Naive thymus-derived CD4-positive, alpha-beta T cell (primary cell): ENCODE data around the gene FLCN. TPM values are rescaled to one million over a fixed set of nuclear protein-coding genes. Genes with fewer than 3 reads are reported as not detected.

ENCODE experiments used
- ATAC-seq: fragments of 150-1000 bp; cut with Tn5 transposase; 2 replicates; pipeline ENCODE4 v1.10.0; 2021; ENCODE audit warnings: mild to moderate bottlenecking, moderate library complexity
- CTCF ChIA-PET: fragments of 350-600 bp; sonication (Branson Sonifier 250); formaldehyde crosslinking; loops from one replicate; lab custom pipeline; 2021; ENCODE audit warnings: antibody characterized with exemption; lab: Charles Lee
- POLR2A ChIA-PET: fragments of 350-600 bp; sonication (Branson Sonifier 250); formaldehyde crosslinking; loops from one replicate; lab custom pipeline; 2021; ENCODE audit warnings: antibody characterized with exemption, inconsistent platforms; lab: Charles Lee
- DNase-seq, 9 donors: peaks; one replicate each; pipeline versions ENCODE4 v3.0.0 to v3.0.0-alpha.2; 2020 to 2022; ENCODE audit warnings: mixed read lengths in 1 of 9
- H3K27ac ChIP-seq: one replicate; pipeline ENCODE4 v1.7.0; 2013; ENCODE audit warnings: mild to moderate bottlenecking, low read depth, low read length, moderate library complexity
- H3K27me3 ChIP-seq, 2 donors: one replicate each; pipeline ENCODE4 v1.7.0; 2013; ENCODE audit warnings: low read length in 2 of 2, mild to moderate bottlenecking in 2 of 2, moderate library complexity in 2 of 2; ENCODE audit not compliant: control insufficient read depth in 2 of 2, insufficient read depth in 2 of 2
- H3K36me3 ChIP-seq, 3 experiments: 1 replicate in 2 of 3; 2 replicates in 1 of 3; pipeline ENCODE4 v1.7.0; 2013; ENCODE audit warnings: low read length in 3 of 3, mild to moderate bottlenecking in 3 of 3, moderate library complexity in 1 of 3; ENCODE audit not compliant: insufficient read depth in 3 of 3, control insufficient read depth in 2 of 3
- H3K4me1 ChIP-seq, 2 donors: one replicate each; pipeline ENCODE4 v1.7.0; 2013; ENCODE audit warnings: low read length in 2 of 2, mild to moderate bottlenecking in 2 of 2, moderate library complexity in 1 of 2; ENCODE audit not compliant: control insufficient read depth in 2 of 2, insufficient read depth in 2 of 2
- H3K4me3 ChIP-seq: 2 replicates; pipeline ENCODE4 v1.7.0; 2013; ENCODE audit warnings: mild to moderate bottlenecking, low read length
- H3K9me3 ChIP-seq, 3 experiments: 1 replicate in 2 of 3; 2 replicates in 1 of 3; pipeline ENCODE4 v1.7.0; 2013; ENCODE audit warnings: low read length in 3 of 3; ENCODE audit not compliant: control insufficient read depth in 2 of 3
- H3K27ac Mint-ChIP-seq, 9 donors: one replicate each; pipeline ENCODE4 v1.8.0; 2020 to 2022; ENCODE audit warnings: mixed read lengths in 9 of 9, mild to moderate bottlenecking in 8 of 9, moderate library complexity in 5 of 9, inconsistent platforms in 2 of 9
- H3K27me3 Mint-ChIP-seq, 5 donors: one replicate each; pipeline ENCODE4 v1.8.0; 2021 to 2022; ENCODE audit warnings: mixed read lengths in 5 of 5, mild to moderate bottlenecking in 1 of 5
- H3K36me3 Mint-ChIP-seq, 5 donors: one replicate each; pipeline ENCODE4 v1.8.0; 2020 to 2022; ENCODE audit warnings: mixed read lengths in 5 of 5, mild to moderate bottlenecking in 3 of 5, inconsistent platforms in 1 of 5
- H3K4me1 Mint-ChIP-seq, 7 donors: one replicate each; pipeline ENCODE4 v1.8.0; 2020 to 2022; ENCODE audit warnings: mixed read lengths in 7 of 7, mild to moderate bottlenecking in 3 of 7, inconsistent platforms in 1 of 7
- H3K4me3 Mint-ChIP-seq, 10 donors: one replicate each; pipeline ENCODE4 v1.8.0; 2020 to 2022; ENCODE audit warnings: mild to moderate bottlenecking in 10 of 10, mixed read lengths in 10 of 10, moderate library complexity in 6 of 10, inconsistent platforms in 2 of 10
- H3K9me3 Mint-ChIP-seq, 11 donors: one replicate each; pipeline ENCODE4 v1.8.0; 2020 to 2022; ENCODE audit warnings: mixed read lengths in 11 of 11, mild to moderate bottlenecking in 4 of 11, inconsistent platforms in 1 of 11, moderate library complexity in 1 of 11
- intact Hi-C, 2 donors: fragments of 100-400 bp; cut with micrococcal nuclease; formaldehyde crosslinking; loops; one replicate each; pipeline ENCODE4 v1.15.1; 2023
- polyA plus RNA-seq, 2 donors: library from polyadenylated mRNA; unstranded; fragments of 300-500 nt; fragmentation: Illumina TruSeq; gene quantifications; one replicate each; pipeline ENCODE4 v1.2.3, GENCODE V29; 2021
- total RNA-seq, 6 experiments: library from RNA in 5 of 6; stranded (reverse) in 5 of 6; gene quantifications; 1 replicate in 5 of 6; 2 replicates in 1 of 6; pipeline ENCODE4 v1.2.3 and lab custom pipeline; 2021 to 2026

Gene FLCN
- total and polyA plus RNA-seq, 7 experiments from 2014 or later: 4.7 to 94.7 (median 44.2) TPM

DNA sequence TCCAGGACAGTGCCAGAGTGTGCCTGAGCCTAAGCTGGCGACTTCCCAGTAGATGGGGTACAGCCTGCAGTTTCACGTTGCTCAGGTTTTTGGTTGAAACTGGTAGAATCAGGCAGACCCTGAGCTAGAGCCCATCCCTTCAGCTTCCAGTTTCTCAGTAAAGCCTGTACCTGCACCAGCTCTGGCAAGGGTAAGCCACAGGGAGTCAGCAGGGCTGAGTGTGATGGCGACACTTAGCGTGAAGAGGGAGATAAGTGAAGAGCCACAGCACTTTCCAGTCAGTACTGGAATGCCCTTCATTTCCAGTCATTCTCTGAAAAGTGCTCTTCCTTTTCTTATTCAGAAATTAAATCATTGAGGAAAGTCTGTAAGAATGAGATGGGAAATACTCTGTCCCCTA lies 53.2 kb downstream of the FLCN start:
- DNase-seq: no peak
- peak overlapping the region; percentile 50 for H3K27ac ChIP-seq
- no peak overlapping the region for H3K4me3 ChIP-seq
- H3K36me3 ChIP-seq: peaks cover 0 to 9% (median 0%) of the 10 kb centered on the region in 3 experiments
- Mint-ChIP-seq H3K27me3 (no peaks in the 10 kb centered on the region), H3K4me1 (peaks cover 58 to 91% (median 85%) of the 10 kb centered on the region in 7 donors), H3K27ac (peak overlapping the region; percentile 46 to 100 (median 98)), H3K36me3 (peaks cover 4 to 67% (median 30%) of the 10 kb centered on the region in 5 donors), H3K4me3 (peak overlapping the region in 8 of 10 donors; percentile 48 to 74 (median 56)), H3K9me3 (peaks cover 0 to 3% (median 0%) of the 10 kb centered on the region in 11 donors)
- no peaks in the 10 kb centered on the region for H3K27me3 ChIP-seq
- no peaks in the 10 kb centered on the region for H3K9me3 ChIP-seq
- H3K4me1 ChIP-seq: peaks cover 60 to 81% of the 10 kb centered on the region in 2 donors
- intact Hi-C loops: loop anchor here (2.0 to 5.0 kb wide), 5 partner anchors 36 to 141 kb away; partner anchors contain the start of genes COPS3 (in 1 of the 2) and MPRIP (in 1 of the 2)
- CTCF ChIA-PET: interaction anchor here (0.6 to 1.1 kb wide), 3 partner anchors 17 to 78 kb away, joined by 3 to 6 read pairs (median 5); no protein-coding TSS in a partner anchor
- POLR2A ChIA-PET: interaction anchor here (0.6 to 5.5 kb wide), 9 partner anchors 7 to 580 kb away, joined by 3 to 30 read pairs (median 6); partner anchors contain the start of genes COPS3 and FLCN
- no peak for ATAC-seq

DNA sequence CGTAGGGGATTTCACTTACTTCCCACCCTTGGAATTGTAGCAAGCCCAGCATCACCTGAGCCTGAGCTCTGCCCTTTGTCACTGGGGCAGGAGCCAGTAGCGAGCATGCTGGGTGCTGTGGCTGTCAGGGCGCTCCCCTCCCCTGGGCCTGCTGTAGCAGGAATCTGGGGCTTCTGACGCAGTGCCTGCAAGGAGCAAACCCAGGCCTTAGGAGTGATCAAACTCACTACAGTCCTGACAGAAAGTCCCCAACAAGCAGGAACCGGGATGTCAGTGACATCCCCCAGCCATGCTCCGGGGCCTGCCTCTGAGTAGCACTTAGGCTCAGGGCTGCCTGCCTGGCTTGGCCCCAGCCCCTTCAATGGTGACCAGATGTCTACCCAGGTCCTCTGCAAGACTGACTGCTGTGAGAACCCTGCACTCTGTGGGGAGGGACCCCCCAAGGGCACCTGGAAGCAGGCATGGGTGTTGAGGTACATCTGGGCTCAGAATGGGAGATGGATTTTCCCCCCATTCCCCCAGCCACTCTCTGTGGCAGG lies 54.3 kb downstream of the FLCN start:
- Mint-ChIP-seq H3K4me1 (peaks cover 61 to 95% (median 85%) of the 10 kb centered on the region in 7 donors), H3K27me3 (no peaks in the 10 kb centered on the region), H3K36me3 (peaks cover 4 to 67% (median 26%) of the 10 kb centered on the region in 5 donors), H3K9me3 (peaks cover 0 to 1% (median 0%) of the 10 kb centered on the region in 11 donors), H3K4me3 (peak overlapping the region in 9 of 10 donors; percentile 74 to 95 (median 87)), H3K27ac (peak overlapping the region; percentile 96 to 100 (median 99))
- peaks cover 68 to 92% of the 10 kb centered on the region in 2 donors for H3K4me1 ChIP-seq
- H3K27me3 ChIP-seq: no peaks in the 10 kb centered on the region
- ChIA-PET POLR2A (interaction anchor here (0.8 to 5.5 kb wide), 11 partner anchors 9 to 53 kb away, joined by 3 to 30 read pairs (median 5); partner anchors contain the start of gene FLCN), CTCF (interaction anchor here (0.8 to 1.1 kb wide), 2 partner anchors 18 to 38 kb away, joined by 3 to 5 read pairs; no protein-coding TSS in a partner anchor)
- no peaks in the 10 kb centered on the region for H3K9me3 ChIP-seq
- peak overlapping the region; percentile 70 for H3K27ac ChIP-seq
- DNase-seq (no peak), ATAC-seq (peak; percentile 24)
- peaks cover 0 to 3% (median 0%) of the 10 kb centered on the region in 3 experiments for H3K36me3 ChIP-seq
- intact Hi-C loops: loop anchor here (1.0 to 5.0 kb wide), 9 partner anchors 10 to 140 kb away; partner anchors contain the start of genes COPS3 (in 1 of the 2), FLCN (in 1 of the 2), MPRIP (in 1 of the 2) and NT5M (in 1 of the 2)
- H3K4me3 ChIP-seq: peak overlapping the region; percentile 42

DNA sequence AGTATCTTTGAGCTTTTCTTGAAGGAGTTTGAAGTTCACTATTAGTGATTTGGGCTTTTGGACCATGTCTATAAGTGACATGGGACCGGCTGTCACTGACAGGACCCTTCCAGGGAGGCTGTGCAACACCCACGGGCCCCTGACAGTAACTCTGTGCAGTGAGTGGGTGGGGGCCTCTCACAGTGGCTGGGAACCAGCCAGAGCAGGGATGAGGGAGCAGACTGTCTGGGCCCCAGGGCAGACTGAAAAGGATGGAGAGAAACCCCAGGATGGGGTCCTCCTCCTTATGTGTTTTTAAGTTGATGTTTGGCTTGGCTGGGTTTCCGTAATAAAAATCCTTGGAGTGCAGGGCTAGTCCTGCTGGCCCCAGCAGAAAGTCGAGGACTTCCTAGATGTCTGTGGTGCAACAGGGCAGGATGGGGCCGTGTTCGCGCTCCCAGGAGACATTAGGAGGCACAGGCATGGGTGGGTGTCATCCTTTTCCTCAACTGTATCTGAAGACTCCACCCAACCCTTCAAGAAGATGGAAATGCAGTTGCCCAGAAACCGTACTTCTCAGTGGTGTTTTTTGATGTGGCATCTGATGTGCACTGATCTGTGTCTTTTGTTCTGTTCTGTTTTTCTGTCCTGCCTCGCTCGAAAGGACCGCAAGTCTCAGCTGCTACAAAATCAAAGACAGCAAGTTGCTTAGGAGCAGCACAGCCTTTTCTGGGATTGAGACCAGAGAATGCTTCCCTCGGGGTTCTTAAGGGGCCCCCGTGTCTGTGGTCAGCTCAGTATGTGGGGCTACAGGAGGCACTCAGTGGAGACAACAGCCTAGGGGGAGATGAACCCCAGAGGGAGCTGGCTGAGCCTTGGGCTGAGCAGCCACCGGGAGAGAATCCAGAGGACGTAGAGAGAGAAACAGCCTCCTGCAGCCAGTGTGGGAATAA lies 55.0 kb downstream of the FLCN start:
- ChIA-PET POLR2A (interaction anchor here (0.8 to 5.5 kb wide), 14 partner anchors 8 to 54 kb away, joined by 3 to 30 read pairs (median 4); partner anchors contain the start of gene FLCN), CTCF (interaction anchor here (0.8 to 1.2 kb wide), 2 partner anchors 8 to 37 kb away, joined by 3 to 4 read pairs; no protein-coding TSS in a partner anchor)
- Histone ChIP-seq H3K4me1 (peaks cover 68 to 100% of the 10 kb centered on the region in 2 donors), H3K36me3 (peaks cover 0 to 7% (median under 1%) of the 10 kb centered on the region in 3 experiments), H3K4me3 (peak overlapping the region; percentile 42), H3K9me3 (no peaks in the 10 kb centered on the region), H3K27ac (peak overlapping the region; percentile 70), H3K27me3 (no peaks in the 10 kb centered on the region)
- H3K4me3 Mint-ChIP-seq: peak overlapping the region; percentile 74 to 95 (median 87)
- H3K36me3 Mint-ChIP-seq: peaks cover 4 to 71% (median 33%) of the 10 kb centered on the region in 5 donors
- peak overlapping the region; percentile 96 to 100 (median 99) for H3K27ac Mint-ChIP-seq
- H3K4me1 Mint-ChIP-seq: peaks cover 64 to 96% (median 85%) of the 10 kb centered on the region in 7 donors
- DNase-seq (peak in 8 of 9 donors; percentile 53 to 87 (median 82)), ATAC-seq (peak; percentile 84)
- no peaks in the 10 kb centered on the region for H3K27me3 Mint-ChIP-seq
- intact Hi-C loops: loop anchor here (1.0 to 5.0 kb wide), 9 partner anchors 10 to 139 kb away; partner anchors contain the start of genes COPS3 (in 1 of the 2), FLCN (in 1 of the 2), MPRIP (in 1 of the 2) and NT5M (in 1 of the 2)
- peaks cover 0 to 1% (median 0%) of the 10 kb centered on the region in 11 donors for H3K9me3 Mint-ChIP-seq

DNA sequence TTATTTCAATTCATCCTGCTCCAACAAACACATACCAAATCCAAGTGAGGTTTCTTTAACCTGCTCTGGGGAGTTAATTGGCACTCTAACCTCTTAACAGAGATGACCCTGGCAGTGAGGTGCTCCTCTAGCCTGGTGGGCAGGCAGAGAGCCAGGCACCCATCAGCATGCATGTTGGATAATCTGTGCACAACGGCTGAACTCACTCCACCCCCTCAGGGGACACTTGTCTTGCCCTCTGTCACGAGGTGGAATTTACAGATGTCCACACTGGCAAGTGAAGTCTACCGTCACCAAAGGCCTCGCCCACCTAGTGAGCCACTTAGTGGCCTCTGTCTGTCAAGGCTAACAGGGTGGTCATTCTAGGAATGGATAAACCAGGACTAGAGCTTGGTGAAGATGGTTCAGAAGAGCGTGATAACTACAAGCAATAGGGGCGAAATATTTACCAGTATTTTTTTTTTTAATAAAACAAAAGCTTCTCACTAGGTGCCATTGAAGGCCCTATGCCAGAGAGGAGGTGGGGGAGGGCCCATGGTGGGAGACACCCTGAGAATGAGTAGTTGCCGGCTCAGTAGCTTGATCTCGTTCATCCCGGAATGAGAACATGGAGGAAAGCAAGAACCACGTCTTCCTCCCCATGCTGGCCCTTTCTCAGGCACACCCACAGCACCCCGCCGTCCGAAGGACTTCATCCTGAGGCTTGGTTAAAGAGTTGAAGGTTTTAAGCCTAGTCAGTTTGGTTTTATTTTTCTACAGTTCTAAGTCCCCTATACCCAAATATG lies 56.0 kb downstream of the FLCN start:
- peaks cover 0 to 1% (median 0%) of the 10 kb centered on the region in 11 donors for H3K9me3 Mint-ChIP-seq
- DNase-seq (no peak), ATAC-seq (no peak)
- H3K4me1 ChIP-seq: peaks cover 69 to 100% of the 10 kb centered on the region in 2 donors
- peak overlapping the region; percentile 96 to 100 (median 99) for H3K27ac Mint-ChIP-seq
- no peaks in the 10 kb centered on the region for H3K9me3 ChIP-seq
- intact Hi-C loops: loop anchor here (1.0 to 5.0 kb wide), 3 partner anchors 34 to 56 kb away; partner anchors contain the start of gene FLCN (in 1 of the 2)
- H3K4me1 Mint-ChIP-seq: peaks cover 62 to 96% (median 86%) of the 10 kb centered on the region in 7 donors
- POLR2A ChIA-PET: interaction anchor here (0.5 to 5.5 kb wide), 11 partner anchors 9 to 441 kb away, joined by 3 to 30 read pairs (median 4); no protein-coding TSS in a partner anchor
- H3K27me3 Mint-ChIP-seq: no peaks in the 10 kb centered on the region
- peaks cover 4 to 72% (median 35%) of the 10 kb centered on the region in 5 donors for H3K36me3 Mint-ChIP-seq
- peak overlapping the region; percentile 74 to 95 (median 87) for H3K4me3 Mint-ChIP-seq
- H3K4me3 ChIP-seq: peak overlapping the region; percentile 68
- CTCF ChIA-PET: interaction anchor here (1.2 kb wide), 1 partner anchor 9 kb away, joined by 4 read pairs; no protein-coding TSS in a partner anchor
- peaks cover 0 to 11% (median 5%) of the 10 kb centered on the region in 3 experiments for H3K36me3 ChIP-seq
- H3K27ac ChIP-seq: peak overlapping the region; percentile 70
- no peaks in the 10 kb centered on the region for H3K27me3 ChIP-seq

DNA sequence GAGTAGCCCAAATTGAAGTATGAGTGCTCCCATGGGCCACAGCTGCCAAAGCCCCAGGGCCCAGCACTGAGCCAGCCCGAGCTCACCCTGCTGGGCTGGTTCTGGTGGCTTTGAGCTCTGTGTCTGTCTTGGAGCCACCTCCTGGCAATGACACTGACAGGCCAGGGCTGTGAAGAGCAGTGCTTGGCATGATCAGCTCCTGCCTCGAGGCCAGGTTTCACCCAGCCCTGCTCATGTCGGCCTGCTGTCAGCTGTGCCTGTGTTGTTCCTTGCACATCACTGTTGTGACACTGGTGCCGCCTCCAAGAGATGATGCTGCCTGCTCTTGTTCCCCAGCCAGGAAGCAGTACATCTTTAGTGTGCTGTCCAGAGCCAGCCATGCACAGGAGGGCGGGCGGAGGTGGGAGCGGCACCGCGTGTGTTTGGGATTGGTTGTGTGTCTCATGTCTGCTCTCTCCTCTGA lies 56.8 kb downstream of the FLCN start:
- H3K27ac Mint-ChIP-seq: peak overlapping the region; percentile 94 to 100 (median 99)
- POLR2A ChIA-PET: interaction anchor here (0.6 to 5.5 kb wide), 8 partner anchors 11 to 883 kb away, joined by 3 to 30 read pairs (median 3); no protein-coding TSS in a partner anchor
- CTCF ChIA-PET: interaction anchor here (0.6 kb wide), 1 partner anchor 24 kb away, joined by 3 read pairs; no protein-coding TSS in a partner anchor
- no peaks in the 10 kb centered on the region for H3K27me3 Mint-ChIP-seq
- H3K4me1 Mint-ChIP-seq: peaks cover 54 to 96% (median 85%) of the 10 kb centered on the region in 7 donors
- peak overlapping the region; percentile 70 for H3K27ac ChIP-seq
- no peaks in the 10 kb centered on the region for H3K9me3 Mint-ChIP-seq
- DNase-seq (peak in 4 of 9 donors; percentile 22 to 32 (median 26)), ATAC-seq (no peak)
- intact Hi-C loops: loop anchor here (1.0 to 5.0 kb wide), 3 partner anchors 33 to 57 kb away; partner anchors contain the start of gene FLCN (in 1 of the 2)
- H3K9me3 ChIP-seq: no peaks in the 10 kb centered on the region
- H3K27me3 ChIP-seq: no peaks in the 10 kb centered on the region
- H3K4me1 ChIP-seq: peaks cover 67 to 100% of the 10 kb centered on the region in 2 donors
- H3K4me3 ChIP-seq: peak overlapping the region; percentile 68
- H3K36me3 ChIP-seq: peaks cover 0 to 12% (median 5%) of the 10 kb centered on the region in 3 experiments
- peak overlapping the region; percentile 73 to 95 (median 84) for H3K4me3 Mint-ChIP-seq
- H3K36me3 Mint-ChIP-seq: peaks cover 4 to 66% (median 27%) of the 10 kb centered on the region in 5 donors
